Mesodermal cell (in vitro differentiated cells): Measurements from ENCODE around the gene BUB1.
"Not testable (repeated sequence)": the region's sequence is repeated elsewhere in the genome, so short reads cannot be mapped to it uniquely, and the experiment has no call there.

Source experiments
- H3K27ac ChIP-seq: 2 replicates; pipeline ENCODE4 v1.7.0; 2013; ENCODE audit warnings: mild to moderate bottlenecking, low read depth, low read length, moderate library complexity; ENCODE audit not compliant: severe bottlenecking
- H3K36me3 ChIP-seq: 2 replicates; pipeline ENCODE4 v1.7.1; 2013; ENCODE audit warnings: mild to moderate bottlenecking, low read length, moderate library complexity; ENCODE audit not compliant: control insufficient read depth, insufficient read depth
- H3K4me1 ChIP-seq: one replicate; pipeline ENCODE4 v1.7.1; 2013; ENCODE audit warnings: mild to moderate bottlenecking, low read length; ENCODE audit not compliant: insufficient read depth, control insufficient read depth, poor library complexity, severe bottlenecking
- H3K4me3 ChIP-seq: 2 replicates; pipeline ENCODE4 v1.7.0; 2013; ENCODE audit warnings: low read length, control low read depth, mild to moderate bottlenecking; ENCODE audit not compliant: insufficient read depth, poor library complexity, severe bottlenecking; ENCODE audit errors: extremely low read depth
- H3K9me3 ChIP-seq: 2 replicates; pipeline ENCODE4 v1.7.1; 2013; ENCODE audit warnings: mild to moderate bottlenecking, low read length, moderate library complexity; ENCODE audit not compliant: control insufficient read depth
- WGBS, 2 experiments: methylation state at CpG; one replicate each; pipeline ENCODE4 v1.1.5; 2013; ENCODE audit warnings: missing lambda C conversion rate in 2 of 2; ENCODE audit not compliant: insufficient coverage in 2 of 2; 5-methylcytosine and 5-hydroxymethylcytosine counted together

The BUB1 gene

DNA sequence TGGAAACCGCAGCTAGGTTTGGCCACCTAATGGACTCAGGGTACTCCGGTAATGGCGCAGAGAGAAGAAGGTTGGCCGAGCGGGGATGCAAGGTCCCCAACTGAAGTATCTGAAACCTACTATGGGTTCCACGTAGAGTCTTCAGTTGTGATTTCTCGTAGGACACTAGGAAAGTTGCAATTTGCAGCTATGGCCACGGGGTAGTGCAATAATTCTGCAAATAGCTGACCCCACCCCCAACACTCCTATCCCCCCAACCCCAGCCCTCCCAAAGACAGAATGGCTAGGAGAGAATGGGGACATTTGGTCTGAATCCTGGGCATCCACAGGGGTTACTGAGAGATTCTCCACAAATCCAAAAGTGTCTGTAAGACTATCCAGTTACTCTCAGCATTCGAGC lies 75.7 kb downstream of the BUB1 start:
- no CpG with 5 or more reads among the region's 9 CpGs for WGBS, 2 experiments
- not testable (repeated sequence) for H3K36me3 ChIP-seq, H3K4me1 ChIP-seq, H3K27ac ChIP-seq, H3K4me3 ChIP-seq, H3K9me3 ChIP-seq

DNA sequence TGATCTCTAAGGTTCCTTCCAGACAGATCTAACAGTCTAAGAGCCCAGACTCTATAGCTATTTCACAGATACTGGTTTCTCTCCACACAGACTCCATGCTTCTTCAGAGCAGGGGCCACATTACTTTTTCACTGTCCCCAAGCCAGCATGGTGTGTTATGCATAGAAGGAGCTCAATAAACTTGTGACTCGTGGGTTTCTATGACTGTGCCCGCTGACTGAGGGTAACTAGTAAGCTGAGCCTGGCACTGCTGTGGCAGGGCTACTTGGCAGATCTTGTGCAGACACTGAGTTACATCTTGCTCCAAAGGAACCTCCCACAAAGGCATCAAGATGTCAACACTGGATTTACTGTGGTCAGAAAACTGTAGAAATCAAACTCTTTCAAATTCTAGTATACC lies 85.9 kb downstream of the BUB1 start:
- not testable (repeated sequence) for H3K9me3 ChIP-seq, H3K4me1 ChIP-seq, H3K36me3 ChIP-seq, H3K4me3 ChIP-seq, H3K27ac ChIP-seq
- WGBS, 2 experiments, result no CpG with 5 or more reads among the region's 2 CpGs

DNA sequence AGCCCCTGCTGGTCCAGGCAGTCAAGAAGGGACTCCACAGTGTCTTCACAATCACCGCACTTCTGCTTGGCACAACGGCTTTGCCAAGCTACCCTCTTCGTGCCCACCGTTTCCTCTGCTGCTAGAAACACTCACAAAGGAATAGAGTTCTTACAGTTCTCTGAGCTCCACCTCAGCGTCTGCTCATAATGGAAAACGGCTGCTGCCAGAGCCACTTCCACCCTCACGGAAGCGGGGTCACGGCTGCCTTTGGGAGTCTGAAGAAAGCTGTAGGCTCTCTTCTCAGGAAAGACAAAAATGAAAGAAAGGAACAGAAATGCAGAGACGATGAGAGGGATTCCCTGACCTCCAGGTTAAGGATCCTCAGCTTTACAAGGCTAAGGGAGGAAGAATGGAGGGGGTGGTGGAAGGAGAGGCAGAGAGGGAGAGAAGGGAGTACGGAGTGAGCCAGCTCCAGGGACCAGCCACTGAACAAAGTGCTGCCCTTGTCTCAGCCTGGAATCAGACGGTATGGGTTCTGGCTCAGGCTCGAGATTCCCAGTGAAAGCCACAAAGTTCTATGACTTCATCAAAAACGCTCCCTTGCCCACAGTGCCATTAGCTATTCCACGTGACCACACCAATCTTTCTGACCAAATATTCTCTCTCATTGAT lies 88.1 kb downstream of the BUB1 start:
- not testable (repeated sequence) for H3K36me3 ChIP-seq, H3K9me3 ChIP-seq, H3K4me1 ChIP-seq, H3K27ac ChIP-seq, H3K4me3 ChIP-seq
- WGBS, 2 experiments, result no CpG with 5 or more reads among the region's 15 CpGs

DNA sequence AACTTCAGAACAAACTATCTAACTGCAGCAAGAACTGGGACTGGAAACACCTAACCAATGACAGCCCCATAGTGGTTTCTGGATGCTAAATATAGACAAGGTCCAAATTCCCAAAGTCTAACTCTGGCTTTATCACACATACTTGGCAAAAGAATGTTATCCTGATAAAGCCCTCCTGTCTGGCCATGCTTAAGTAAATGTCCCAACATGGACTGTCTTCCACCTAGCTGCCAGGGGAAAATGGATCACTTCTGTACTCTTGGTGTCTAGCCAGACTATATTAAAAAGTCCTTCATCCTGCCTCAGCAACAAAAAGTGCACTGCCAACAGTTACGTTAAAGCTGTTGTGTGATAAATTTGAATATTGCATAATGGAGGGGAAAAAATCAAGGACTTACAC lies 89.3 kb downstream of the BUB1 start:
- WGBS, 2 experiments, result no CpG with 5 or more reads among the region's 1 CpG
- not testable (repeated sequence) for H3K36me3 ChIP-seq, H3K27ac ChIP-seq, H3K4me3 ChIP-seq, H3K9me3 ChIP-seq, H3K4me1 ChIP-seq
